ENCODE results near the gene PGM1.
"Not testable (repeated sequence)": the region's sequence is repeated elsewhere in the genome, so short reads cannot be mapped to it uniquely, and the experiment has no call there.

The PGM1 gene

DNA sequence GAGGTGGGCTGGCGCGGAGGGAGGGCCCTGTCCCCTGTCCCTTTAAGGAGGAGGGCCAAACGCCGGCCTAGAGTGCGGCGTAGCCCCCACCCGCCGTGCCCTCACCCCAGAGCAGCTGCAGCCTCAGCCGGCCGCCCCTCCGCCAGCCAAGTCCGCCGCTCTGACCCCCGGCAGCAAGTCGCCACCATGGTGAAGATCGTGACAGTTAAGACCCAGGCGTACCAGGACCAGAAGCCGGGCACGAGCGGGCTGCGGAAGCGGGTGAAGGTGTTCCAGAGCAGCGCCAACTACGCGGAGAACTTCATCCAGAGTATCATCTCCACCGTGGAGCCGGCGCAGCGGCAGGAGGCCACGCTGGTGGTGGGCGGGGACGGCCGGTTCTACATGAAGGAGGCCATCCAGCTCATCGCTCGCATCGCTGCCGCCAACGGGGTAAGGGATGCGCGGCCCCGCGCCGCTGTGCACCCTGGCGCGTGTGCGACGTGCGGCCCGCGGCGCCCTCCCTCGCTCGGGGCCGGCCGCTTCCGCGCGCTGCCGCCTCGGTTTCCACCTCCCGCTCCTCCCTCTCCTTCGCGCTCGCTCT lies at the start of gene PGM1:
Gene PGM1 (plus strand): TSS at position 109 of the 583 bp plus-strand sequence. CDS start 78 bp downstream, at position 187.
- peak; percentile 50 to 55 (median 54) for DNase-seq (ENCODE audit: low read depth in 3 of 3)

DNA sequence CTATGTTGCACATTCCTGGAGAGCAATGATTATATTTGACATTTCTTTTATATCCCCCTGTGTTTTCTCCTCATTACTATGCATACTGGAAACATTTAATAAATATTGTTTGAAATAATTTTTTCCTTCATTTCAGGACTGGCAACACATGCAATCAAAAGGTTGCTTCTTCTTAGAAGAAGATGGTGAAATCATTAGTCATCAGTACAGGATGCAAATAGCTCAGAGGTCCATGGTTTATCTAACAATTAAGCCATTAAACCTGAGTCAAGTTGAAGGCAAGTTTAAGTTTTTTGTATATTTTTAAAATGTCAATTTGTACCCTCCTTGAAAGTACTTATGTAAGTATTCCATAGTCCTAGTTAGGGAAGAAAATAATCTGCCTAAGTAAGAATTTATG lies 47.4 kb upstream of the PGM1 start:
- DNase-seq (ENCODE audit: low read depth in 3 of 3), result no peak

DNA sequence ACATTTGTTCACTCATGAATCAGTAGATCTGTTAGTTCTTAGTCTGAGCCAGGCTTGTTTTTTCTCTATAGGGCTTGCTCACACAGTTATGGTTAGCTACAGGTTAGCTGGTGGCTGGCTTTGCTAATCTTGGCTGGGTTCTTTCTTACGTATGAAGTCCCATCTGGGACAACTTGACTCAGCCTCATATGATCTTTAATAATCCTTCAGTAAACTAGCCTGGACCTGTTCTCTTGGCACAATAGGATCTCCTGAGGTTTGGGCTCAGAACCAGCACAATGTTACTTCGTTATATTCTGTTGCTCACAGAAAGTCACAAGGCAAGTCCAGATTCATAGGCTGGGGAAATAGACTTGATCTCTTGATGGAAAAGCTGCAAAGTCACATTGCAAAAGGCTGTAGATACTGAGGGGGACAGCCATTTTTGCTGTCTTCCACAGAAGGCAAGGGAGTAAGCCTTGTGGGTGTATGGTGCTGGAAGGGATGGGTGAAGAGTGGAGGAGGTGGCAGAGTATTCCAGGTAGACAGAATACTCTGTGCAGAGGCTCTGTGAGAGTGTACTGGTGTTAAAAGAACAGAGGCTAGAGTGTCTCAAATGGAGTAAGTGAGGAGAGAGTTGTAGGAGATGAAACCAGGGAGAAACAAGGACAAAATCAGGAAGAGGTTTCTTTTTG lies 45.5 kb upstream of the PGM1 start:
- no peak for DNase-seq (ENCODE audit: low read depth in 3 of 3)

DNA sequence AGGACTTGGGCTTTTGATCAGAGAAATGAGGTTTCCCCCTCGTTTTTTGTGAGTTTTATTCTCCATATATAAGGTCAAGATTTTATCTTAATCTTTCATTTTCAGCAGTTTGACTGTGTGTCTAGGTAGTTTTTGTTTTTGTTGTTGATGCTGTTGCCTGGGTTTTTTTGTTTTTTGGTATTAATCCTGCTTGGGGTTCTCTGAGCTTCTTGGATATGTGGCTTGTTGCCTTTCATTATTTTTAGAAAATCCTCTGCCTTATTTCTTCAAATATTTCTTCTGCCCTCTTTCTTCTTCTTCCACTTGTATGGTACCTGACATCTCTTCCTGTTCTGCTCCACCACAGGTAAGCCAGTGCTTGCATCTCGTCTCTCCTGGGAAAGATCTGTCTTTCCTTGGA lies 44.9 kb upstream of the PGM1 start:
- no peak for DNase-seq (ENCODE audit: low read depth in 3 of 3)

DNA sequence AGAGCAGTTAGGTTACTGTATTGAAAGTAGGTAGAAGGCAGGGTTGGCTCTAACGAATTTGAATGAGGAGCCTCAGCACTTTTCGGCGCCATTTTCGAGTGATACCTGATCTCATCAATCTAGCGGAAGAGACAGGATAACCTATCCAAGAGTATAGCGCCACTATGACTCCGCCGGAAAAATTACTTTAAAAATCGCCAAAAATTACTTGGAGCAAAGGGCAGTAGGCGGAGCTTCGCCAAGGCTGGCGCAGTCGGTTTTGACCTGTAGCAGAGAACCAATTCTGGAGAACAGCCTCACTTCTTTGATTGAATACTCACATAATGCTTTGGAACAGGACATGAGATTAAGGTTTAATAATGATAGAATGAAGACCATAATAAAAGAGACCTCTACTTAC lies 44.3 kb upstream of the PGM1 start:
- no peak for DNase-seq (ENCODE audit: low read depth in 3 of 3)

DNA sequence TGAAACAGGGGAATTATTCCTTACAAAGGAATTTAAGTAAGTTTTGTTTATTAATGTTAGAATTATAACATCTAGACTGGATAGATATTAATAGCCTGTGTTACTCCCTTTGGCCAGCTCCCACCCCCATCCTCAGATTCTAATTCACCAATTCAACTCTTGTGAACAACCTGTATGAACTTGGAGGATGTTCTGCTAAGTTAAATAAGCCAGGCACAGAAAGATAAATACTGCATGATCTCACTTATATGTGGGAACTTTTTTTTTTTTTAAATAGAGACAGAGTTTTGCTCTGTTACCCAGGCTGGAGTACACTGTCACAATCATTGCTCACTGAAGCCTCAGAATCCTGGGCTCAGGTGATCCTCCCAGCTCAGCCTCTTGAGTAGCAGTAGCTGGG lies 37.7 kb upstream of the PGM1 start:
- DNase-seq (ENCODE audit: low read depth in 3 of 3), result no peak

DNA sequence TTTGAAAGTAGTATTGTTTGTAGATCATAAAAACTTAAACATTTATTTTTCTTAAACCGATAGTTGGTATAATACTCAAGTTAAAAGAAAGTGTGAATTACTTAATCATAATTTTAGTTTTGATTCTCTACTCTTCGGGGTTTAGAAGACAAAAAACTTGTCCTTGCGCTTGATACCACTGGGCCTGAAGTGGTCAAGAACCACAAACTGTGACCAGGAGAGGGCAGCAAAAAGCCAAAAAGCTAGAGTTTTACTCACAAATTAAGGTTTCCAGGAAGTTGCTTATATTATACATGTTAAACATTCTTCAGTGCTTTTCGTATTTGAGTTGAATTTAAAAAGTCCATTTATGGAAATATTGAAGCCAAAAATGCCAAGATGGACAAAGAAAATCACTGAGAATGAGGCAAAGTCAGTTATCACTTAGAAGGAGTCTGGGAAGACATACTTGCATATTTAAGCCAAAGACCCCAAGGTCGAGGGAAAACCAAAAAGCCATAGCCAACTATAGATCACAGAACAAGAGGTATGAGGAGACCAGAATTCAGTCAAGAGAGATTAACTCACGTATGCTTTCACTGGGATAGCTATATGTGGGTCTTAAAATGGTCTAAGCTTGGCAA lies 35.7 kb upstream of the PGM1 start:
- DNase-seq (ENCODE audit: low read depth in 3 of 3), result no peak

DNA sequence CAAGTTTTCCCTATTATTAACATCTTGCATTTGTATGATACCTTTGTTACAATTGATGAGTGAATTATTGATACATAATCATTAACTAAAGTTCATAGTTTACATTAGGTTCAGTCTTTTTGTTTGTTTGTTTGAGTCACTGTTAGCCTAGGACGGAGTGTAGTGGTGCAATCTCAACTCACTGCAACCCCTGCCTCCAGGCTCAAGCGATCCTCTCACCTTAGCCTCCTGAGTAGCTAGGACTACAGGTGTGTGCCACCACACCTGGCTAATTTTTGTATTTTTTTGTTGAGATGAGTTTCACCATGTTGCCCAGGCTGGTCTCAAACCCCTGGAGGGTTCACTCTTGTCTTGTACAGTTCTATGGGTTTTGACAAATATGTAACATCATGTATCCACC lies 33.9 kb upstream of the PGM1 start:
- no peak for DNase-seq (ENCODE audit: low read depth in 3 of 3)

DNA sequence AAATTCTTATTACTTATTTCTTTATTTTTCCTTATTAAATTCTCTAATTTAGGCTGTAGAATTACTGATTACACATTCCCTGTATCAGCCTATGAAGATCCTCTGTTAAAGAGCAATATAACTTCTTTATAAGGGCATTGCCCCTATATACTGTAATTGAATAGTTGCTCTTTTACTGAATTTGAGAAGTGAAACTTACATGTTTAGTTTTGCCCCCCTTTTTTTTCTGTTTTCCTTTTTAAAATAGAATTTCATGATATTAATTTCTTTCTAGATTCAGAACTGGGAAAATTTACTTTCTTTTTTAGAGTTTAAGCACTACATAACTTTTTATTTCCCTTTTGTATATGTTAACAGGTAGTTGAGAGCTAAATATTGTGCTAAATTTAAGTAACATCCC lies 29.5 kb upstream of the PGM1 start:
- DNase-seq (ENCODE audit: low read depth in 3 of 3), result no peak

DNA sequence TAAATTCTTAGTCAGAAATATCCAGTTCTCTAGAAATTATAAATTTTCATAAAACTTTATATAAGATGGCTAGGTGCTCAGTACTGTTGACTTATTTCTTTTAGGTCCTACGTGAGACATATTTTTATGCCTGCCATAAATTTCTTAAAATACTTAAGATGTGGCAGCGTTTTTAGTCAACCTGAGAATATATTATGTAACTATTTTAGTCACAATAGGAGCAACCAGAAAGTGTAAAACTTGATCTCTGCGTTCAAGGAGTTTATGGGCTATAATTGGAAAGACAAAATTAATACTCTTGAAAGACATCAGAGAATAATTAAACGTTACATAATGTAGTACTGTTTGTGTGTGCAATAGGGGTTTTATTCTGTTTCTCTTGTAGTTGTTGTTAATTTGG lies 24.1 kb upstream of the PGM1 start:
- no peak for DNase-seq (ENCODE audit: low read depth in 3 of 3)

DNA sequence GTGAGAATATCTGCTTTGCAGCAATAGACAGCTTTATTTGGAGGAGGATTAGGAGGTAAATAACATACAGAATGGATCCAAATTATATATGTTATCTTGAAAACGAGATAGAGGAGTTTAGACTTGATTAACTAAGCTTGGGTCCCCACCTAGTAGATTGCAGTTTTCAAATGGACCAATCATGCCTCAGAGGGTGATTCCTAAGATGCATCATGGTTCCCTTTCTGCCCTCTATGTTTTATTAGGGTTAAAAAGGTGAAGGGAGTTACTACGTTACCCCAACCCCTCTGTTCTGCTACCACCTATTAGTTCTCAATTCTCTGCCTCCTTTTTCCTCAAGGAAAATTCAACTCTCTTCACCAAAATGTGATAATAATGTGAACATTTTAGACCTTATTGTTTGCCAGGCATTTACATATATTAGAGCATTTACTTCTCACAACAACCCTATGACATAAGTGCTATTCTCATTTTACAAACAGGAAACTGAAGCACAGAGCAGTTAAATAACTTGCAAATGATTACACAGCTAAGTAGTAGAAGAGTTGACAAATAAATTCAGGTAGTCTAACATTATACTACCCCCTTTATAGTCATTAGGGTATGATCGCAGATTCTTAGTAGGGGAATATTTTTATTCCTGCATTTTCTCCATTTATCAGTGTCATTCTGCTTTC lies 23.4 kb upstream of the PGM1 start:
- no peak for DNase-seq (ENCODE audit: low read depth in 3 of 3)

DNA sequence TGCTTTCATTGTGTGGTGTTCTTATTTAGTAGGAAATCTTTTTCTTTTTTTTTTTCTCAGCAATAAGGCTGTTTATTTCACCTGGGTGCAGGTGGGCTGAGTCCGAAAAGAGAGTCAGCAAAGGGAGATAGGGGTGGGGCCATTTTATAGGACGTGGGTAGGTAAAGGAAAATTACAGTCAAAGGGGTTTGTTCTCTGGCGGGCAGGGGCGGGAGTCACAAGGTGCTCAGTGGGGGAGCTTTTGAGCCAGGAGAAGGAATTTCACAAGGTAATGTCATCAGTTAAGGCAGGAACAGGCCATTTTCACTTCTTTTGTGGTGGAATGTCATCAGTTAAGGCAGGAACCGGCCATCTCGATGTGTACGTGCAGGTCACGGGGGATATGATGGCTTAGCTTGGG lies 20.5 kb upstream of the PGM1 start:
- not testable (repeated sequence) for DNase-seq (ENCODE audit: low read depth in 3 of 3)

DNA sequence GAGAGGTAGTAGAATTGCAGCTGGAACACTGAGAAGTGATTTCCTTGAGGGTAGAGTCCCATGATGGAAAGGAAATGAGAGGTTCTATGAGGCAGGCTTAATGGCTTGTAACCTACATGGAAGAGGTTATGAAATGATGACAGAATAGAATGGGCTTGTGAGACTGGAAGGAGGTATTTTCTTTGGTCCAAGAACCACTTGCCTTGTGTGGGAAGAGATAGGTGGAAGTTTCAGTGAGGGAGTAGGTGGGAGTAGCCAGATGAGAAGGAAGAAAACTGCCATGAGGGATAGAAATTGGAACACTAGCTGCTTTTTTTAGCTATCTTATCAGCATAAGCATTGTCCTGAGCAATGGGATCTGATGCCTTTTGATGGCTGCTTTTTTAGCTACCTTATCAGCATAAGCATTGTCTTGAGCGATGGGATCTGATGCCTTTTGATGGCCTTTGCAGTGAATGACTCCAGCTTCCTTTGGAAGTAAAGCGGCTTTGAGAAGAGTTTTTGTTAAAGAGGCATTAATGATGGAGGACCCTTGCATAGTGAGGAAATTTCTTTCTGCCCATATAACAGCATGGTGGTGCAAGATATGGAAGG lies 18.9 kb upstream of the PGM1 start:
- DNase-seq (ENCODE audit: low read depth in 3 of 3), result not testable (repeated sequence)

DNA sequence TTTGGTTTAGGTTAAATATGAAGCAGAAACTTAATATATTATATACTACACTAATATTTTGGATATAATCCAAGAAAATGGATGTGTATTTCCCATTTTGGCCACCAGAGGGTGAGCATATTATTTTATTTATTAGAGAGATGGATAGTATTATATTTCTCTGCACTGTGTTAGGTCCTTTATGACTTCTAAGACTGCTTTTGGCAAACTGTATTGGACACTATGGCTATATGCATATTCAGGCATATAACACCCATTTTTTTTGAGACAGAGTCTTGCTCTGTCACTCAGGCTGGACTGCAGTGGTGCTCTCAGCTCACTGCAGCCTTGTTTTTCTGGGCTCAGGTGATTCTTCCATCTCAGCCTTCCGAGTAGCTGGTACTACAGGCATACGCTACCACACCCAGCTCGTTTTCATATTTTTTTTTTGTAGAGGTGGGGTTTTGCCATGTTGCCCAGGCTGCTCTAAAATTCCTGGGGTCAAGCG lies 17.8 kb upstream of the PGM1 start:
- DNase-seq (ENCODE audit: low read depth in 3 of 3), result no peak

DNA sequence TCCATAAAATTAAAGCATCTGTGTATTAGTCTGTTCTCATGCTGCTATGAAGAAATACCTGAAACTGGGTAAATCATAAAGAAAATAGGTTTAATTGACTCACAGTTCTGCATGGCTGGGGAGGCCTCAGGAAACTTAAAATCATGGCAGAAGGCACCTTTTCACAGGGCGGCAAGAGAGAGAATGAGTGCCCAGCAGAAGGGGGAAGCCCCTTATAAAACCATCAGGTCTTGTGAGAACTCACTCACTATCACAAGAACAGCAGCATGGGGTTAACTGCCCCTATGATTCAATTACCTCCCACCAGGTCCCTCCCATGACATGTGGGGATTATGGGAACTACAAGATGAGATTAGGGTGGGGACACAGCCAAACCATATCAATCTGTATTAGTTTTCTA lies 6.9 kb upstream of the PGM1 start:
- DNase-seq (ENCODE audit: low read depth in 3 of 3), result not testable (repeated sequence)

DNA sequence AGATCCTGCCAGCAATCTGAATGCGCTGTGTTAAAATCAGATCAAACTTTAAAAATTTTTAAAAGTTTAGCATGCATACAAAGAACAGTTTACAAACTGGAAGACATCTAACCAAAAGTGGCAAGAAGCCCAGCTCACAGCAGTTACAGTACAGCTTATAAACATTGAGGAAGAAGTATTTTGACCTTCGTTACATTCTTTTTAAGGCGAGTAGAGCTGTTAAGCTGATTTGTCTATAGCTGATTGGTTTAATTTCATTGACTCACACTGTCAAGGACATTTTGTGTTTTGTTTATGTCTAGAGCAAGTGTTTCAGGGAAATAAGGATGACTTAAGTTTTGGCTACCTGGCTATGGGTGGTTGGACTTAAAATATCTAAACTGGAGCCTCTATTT lies 3.0 kb upstream of the PGM1 start:
- DNase-seq (ENCODE audit: low read depth in 3 of 3), result no peak

DNA sequence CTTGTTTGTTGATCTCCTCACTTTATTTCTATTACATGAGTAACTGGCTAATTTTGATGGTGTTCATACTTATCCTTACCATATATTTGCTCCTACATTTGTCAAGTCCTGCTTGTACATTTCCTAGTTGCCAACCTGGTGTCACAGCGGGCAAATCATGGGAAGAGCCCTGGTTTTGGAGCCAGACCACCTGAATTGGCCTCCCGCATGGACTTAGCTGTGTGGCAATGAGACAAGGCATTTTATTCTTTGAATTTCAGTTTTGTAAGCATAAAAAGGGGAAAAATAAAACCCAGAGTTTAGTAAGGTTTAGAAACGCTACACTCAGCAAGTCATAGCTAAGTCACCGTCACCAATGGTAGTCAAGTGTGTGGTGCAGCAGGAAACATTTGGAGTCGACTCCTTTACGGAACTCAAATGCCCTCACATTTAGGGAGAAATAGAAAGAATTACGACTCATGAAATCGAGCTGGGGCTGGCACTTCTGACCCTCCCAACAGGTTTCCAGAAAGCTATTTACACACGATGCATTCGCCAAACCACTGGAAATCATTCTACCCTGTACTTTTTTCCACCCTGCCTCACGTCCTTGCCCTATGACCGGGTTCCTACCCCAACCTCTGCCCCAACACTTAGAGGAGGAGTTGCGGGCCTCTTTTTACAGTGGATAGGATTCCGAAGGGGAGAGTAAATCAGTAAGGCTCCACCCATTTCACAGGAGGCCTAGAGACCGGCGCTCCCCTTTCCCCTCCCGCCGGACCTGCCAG lies 492 bp upstream of the PGM1 start:
- no peak for DNase-seq (ENCODE audit: low read depth in 3 of 3)

DNA sequence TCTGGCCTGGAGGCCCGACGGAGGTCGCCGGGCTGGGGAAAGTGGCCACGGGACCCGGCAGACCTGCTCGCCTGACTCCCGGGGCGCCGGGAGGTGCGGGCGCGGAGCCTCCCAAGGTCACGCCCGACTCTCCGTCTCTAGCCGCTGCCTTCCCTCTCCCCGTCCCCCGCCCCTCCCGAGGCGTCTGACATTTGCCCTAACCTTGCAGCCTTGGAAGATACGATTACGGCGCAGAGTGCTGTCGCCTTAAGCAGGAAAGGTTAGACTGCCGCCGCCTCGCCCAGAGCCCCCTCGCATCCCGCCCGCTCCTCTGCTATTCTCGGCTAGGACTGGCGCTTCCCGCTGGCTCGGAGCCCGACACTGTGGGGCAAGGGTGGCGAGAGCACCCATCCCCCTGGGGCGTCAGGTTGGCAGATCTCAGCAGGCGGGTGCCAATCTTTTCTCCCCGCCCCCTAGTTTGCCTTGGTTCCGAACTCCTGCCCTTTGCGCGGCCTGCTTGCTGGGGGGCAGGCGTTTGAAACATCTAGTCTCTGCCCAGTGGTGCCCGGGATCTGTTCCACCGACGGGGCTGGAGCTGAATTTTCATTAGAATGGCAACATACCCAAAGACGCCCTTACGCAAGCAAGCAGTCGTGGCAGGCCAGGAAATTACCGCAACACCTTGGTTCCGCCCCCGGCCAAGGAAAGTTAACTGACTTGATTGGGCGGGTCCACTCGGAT lies 835 bp downstream of the PGM1 start:
- peak; percentile 49 to 60 (median 53) for DNase-seq (ENCODE audit: low read depth in 3 of 3)

DNA sequence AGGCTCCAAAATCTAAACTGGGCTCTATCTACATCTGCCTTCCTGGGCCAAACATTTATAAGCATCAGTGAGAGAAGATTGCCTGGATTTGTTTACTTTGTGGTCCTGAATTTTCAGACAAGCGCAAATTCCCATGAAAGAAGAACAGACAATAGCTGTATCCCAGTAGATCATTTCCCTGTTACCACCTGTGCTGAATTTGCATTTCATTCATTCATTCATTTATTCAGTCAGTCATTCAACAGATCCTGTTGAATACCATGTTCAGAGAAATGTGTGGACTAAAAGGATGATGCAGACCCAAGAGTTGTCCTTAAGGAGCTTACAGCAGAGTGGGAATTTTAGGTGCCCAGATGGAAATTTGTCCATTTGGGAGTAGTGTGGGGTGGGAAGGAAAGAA lies 2.2 kb downstream of the PGM1 start:
- no peak for DNase-seq (ENCODE audit: low read depth in 3 of 3)

DNA sequence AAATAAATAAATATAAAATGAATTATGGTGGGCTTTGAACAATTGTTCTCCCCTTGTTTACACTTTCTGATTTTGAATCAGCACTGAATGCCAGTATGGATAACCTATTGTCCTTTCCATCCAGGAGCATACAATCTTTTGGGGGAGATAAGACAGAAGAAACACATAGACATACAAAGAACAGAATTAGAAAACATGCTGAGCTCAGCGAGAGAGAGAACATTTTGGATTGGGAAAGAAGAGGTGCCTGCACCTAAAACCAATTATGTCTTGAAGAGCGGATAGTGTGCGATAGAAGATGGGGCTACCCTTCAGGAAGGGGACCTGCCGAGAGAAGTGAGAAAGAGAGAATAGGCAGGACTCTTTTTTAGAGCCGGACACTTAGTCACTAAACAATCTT lies 6.6 kb downstream of the PGM1 start:
- DNase-seq (ENCODE audit: low read depth in 3 of 3), result no peak

DNA sequence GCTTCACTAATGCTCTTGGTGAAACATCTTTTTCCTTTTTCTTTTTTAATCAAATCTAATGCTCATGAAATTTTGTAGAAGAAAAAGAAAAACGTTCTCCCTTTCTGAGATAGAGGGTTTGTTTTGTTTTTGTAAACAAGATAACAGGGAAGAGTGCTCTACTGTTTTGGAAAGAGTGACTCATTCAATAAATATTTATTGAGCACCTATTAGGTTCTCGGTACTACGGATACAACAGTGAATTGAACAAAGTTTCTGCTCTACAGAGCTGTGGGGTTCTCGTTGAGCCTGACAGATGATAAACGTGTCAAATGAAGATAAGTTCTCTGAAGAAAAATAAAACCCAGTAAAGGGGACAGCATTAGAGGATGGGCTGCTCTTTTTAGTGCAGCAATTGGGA lies 7.0 kb downstream of the PGM1 start:
- no peak for DNase-seq (ENCODE audit: low read depth in 3 of 3)
